Upper lobe of right lung (tissue), 1 donor: ENCODE measurements around the gene TMEM139. TPM values are rescaled to one million over a fixed set of nuclear protein-coding genes. Genes with fewer than 3 reads are reported as not detected.
A peak's percentile ranks its signal among the peaks of the same experiment; 100 is the strongest.

ENCODE experiments used
- ATAC-seq: fragments of 200-7000 bp; cut with Tn5 transposase; one replicate; pipeline ENCODE4 v1.9.1; 2020; ENCODE audit warnings: mild to moderate bottlenecking, moderate library complexity
- DNase-seq: peaks from one replicate; pipeline ENCODE4 v3.0.0-alpha.2; 2020
- H3K27ac ChIP-seq: fragments of 200-600 bp; one replicate; pipeline ENCODE4 v1.8.0; 2022
- H3K27me3 ChIP-seq: fragments of 200-600 bp; one replicate; pipeline ENCODE4 v1.8.0; 2022; ENCODE audit warnings: mild to moderate bottlenecking
- H3K36me3 ChIP-seq: fragments of 200-600 bp; one replicate; pipeline ENCODE4 v1.8.0; 2022
- H3K4me1 ChIP-seq: fragments of 200-600 bp; one replicate; pipeline ENCODE4 v1.8.0; 2022
- H3K4me3 ChIP-seq: fragments of 200-600 bp; one replicate; pipeline ENCODE4 v1.8.0; 2022; ENCODE audit warnings: mild to moderate bottlenecking
- H3K9me3 ChIP-seq: fragments of 200-600 bp; one replicate; pipeline ENCODE4 v1.8.0; 2022
- intact Hi-C: fragments of 100-400 bp; cut with DNase I; formaldehyde crosslinking; loops from one replicate; pipeline ENCODE4 v1.11.0; 2022
- total RNA-seq: library from RNA; stranded (reverse); fragmentation: NEBNext Ultra II Directional; extraction: Animal tissue kit (Norgen Biotek cat#: 25700); gene quantifications from one replicate; pipeline ENCODE4 v1.2.1, GENCODE V29; 2021
- TF ChIP-seq, protein P1 (sequence below): fragments of 200-600 bp; IDR thresholded peaks from one replicate; pipeline ENCODE4 v1.8.0; 2022; ENCODE audit warnings: antibody characterized with exemption
- donor health status: DM: no; HTN: yes; CAD: no; lungs with severe emphysema.

TMEM139 gene
- total RNA-seq, 1 donor from 2014 or later, result 25.1 TPM

DNA sequence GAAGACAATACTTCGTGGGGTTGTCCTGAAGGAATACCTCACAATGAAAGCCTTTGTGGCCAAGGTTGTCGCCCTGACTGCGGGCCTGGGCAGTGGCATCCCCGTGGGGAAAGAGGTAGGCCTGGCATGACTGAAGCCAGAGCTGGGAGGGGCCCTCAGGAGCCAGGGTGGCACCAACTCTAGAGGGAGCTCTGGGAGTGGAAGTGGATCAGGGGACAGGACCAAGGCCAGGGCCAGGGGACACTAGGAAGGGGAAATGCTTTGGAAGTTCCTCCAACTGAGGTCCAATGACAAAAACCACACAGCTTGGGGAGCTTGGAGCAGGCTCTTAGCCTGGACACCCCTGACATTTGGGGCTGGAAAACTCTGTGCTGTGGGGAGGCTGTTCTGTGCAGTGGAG lies 37.0 kb downstream of the TMEM139 start:
- DNase-seq, result no peak
- Histone ChIP-seq H3K4me1 (no peaks in the 10 kb centered on the region), H3K4me3 (no peak overlapping the region), H3K27me3 (no peaks in the 10 kb centered on the region), H3K36me3 (no peaks in the 10 kb centered on the region), H3K27ac (no peak overlapping the region), H3K9me3 (no peaks in the 10 kb centered on the region)
- peak; percentile 85 for ATAC-seq
- intact Hi-C loops, result no loop called here
- TF ChIP-seq, protein P1, sequence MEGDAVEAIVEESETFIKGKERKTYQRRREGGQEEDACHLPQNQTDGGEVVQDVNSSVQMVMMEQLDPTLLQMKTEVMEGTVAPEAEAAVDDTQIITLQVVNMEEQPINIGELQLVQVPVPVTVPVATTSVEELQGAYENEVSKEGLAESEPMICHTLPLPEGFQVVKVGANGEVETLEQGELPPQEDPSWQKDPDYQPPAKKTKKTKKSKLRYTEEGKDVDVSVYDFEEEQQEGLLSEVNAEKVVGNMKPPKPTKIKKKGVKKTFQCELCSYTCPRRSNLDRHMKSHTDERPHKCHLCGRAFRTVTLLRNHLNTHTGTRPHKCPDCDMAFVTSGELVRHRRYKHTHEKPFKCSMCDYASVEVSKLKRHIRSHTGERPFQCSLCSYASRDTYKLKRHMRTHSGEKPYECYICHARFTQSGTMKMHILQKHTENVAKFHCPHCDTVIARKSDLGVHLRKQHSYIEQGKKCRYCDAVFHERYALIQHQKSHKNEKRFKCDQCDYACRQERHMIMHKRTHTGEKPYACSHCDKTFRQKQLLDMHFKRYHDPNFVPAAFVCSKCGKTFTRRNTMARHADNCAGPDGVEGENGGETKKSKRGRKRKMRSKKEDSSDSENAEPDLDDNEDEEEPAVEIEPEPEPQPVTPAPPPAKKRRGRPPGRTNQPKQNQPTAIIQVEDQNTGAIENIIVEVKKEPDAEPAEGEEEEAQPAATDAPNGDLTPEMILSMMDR, result no peak

DNA sequence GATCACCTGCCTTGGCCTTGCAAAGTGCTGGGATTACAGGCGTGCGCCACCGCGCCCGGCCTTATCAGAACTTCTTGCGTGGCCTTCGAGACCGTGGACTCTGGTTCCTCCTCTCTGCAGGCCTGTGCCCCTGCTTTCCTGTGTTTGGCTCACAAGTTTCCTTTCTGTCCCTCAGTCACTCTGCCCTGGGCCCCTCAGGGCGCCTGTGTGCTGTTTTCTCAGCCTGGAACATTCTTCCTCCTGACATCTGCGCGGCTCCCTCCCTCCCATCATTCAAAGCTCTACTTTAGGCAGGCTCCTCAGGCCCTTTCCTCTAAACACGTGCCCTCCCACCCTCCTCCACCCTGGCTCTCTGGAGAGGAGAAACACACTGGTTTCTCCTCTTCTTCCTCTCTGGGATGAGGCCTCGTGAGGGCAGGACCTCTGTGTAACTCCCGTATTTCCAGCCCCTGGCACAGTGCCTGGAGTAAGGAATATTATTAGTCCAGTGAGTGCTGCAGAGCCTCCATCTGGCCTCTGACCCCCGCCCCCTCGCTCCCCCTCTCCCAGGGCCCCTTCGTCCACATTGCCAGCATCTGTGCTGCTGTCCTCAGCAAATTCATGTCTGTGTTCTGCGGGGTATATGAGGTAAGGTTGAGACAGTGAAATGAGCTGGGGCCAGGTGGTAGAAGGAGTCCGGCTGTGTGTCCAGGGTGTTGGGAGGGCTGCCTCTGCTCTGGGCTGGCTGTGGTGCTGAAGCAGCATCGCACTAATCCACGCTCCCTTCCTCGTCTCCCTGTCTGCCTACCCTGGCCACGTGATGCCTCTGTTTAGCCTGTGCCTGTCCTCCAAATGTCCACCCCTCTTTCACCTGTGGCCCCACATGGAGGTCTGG lies 38.2 kb downstream of the TMEM139 start:
- TF ChIP-seq, protein P1, result no peak
- intact Hi-C loops, result no loop called here
- no peak for DNase-seq

DNA sequence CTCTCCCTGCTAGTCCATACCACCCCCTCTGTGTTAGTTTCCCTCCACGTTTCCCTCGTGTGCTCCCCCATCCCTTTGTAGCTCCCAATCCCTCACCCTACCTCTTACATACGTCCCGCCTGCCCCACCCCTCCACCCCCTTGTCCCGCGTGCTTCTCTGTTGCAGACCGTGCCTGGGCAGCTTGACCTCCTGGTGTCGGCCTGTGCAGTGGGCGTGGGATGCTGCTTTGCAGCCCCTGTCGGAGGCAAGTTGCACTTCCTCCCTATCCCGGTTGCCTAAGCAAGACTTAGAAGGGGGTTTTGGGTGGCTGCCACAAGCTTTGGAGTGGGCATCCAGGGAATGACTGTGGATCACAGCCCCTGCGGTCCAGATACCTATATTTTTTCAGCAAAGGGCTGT lies 38.9 kb downstream of the TMEM139 start:
- no peaks in the 10 kb centered on the region for H3K4me1 ChIP-seq
- H3K4me3 ChIP-seq, result no peak overlapping the region
- TF ChIP-seq, protein P1, result no peak
- no peaks in the 10 kb centered on the region for H3K27me3 ChIP-seq
- no peak overlapping the region for H3K27ac ChIP-seq
- no peaks in the 10 kb centered on the region for H3K9me3 ChIP-seq
- DNase-seq (no peak), ATAC-seq (peak; percentile 36)
- intact Hi-C loops, result no loop called here
- no peaks in the 10 kb centered on the region for H3K36me3 ChIP-seq

More for the DNA sequence above, 38.2 kb downstream of the TMEM139 start:
- Histone ChIP-seq H3K27me3 (no peaks in the 10 kb centered on the region), H3K27ac (no peak overlapping the region), H3K4me1 (no peaks in the 10 kb centered on the region), H3K4me3 (no peak overlapping the region), H3K9me3 (no peaks in the 10 kb centered on the region), H3K36me3 (no peaks in the 10 kb centered on the region)
- no peak for ATAC-seq

DNA sequence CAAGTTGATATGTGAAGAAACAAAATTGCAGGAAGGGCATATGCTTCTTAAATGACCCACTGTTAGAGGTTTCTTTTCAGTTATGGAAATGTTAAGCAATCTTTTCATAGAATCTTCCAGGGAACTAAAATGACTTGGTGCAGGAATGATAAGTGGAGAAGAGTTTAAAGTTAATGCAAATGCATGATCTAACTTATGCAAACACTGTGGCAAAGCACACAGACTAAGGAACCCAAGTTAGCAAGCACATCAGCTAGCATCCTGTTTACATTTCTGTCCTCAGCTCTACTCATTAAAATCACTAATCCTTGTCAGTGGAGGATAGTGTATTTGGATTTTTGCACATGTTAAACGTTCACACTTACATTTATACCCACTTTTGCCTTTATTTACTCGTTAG lies 40.5 kb downstream of the TMEM139 start:
- Histone ChIP-seq H3K27ac (no peak overlapping the region), H3K4me3 (no peak overlapping the region), H3K27me3 (no peaks in the 10 kb centered on the region), H3K9me3 (no peaks in the 10 kb centered on the region), H3K36me3 (no peaks in the 10 kb centered on the region), H3K4me1 (no peaks in the 10 kb centered on the region)
- TF ChIP-seq, protein P1, result no peak
- intact Hi-C loops, result no loop called here
- DNase-seq (no peak), ATAC-seq (no peak)

DNA sequence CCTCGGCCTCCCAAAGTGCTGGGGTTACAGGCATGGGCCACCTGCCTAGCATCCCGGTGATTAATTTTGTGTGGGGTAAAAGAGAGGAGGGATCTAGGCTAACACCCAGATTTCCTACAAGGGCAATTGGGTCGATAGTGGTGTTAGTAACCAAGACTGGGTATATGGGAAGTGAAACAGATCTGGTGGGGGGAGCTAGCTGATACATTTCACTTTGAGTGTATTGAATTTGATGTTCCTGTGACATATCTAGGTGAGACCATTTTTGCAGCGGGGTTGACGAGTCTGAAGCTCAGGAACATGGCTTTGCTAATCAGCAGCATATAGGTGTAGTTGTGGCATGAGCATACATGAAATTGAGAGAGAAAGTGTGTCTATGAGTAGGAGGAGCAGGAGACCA lies 43.1 kb downstream of the TMEM139 start:
- TF ChIP-seq, protein P1, result no peak
- H3K9me3 ChIP-seq, result no peaks in the 10 kb centered on the region
- DNase-seq, result no peak
- intact Hi-C loops, result no loop called here
- no peak for ATAC-seq
- H3K4me1 ChIP-seq, result no peaks in the 10 kb centered on the region
- no peaks in the 10 kb centered on the region for H3K27me3 ChIP-seq
- H3K4me3 ChIP-seq, result no peak overlapping the region
- H3K27ac ChIP-seq, result no peak overlapping the region
- no peaks in the 10 kb centered on the region for H3K36me3 ChIP-seq
